GM19238 (cell line): ENCODE data around the gene NUP153.

Source experiments
- DNase-seq: peaks from one replicate; pipeline ENCODE4 v3.0.0; 2011; ENCODE audit warnings: low spot score; ENCODE audit not compliant: insufficient read length

The NUP153 gene

GRCh38 chr6:17663226-17663625 lies 43.5 kb downstream of the NUP153 start:
- DNase-seq: no peak

GRCh38 chr6:17662585-17662984 lies 44.1 kb downstream of the NUP153 start:
- DNase-seq: no peak

GRCh38 chr6:17656644-17657043 lies 50.1 kb downstream of the NUP153 start:
- no peak for DNase-seq

- DNase-seq: no peak
Measured at GRCh38 chr6:17656092-17656491, 50.6 kb downstream of the NUP153 start.

- no peak for DNase-seq
Measured at GRCh38 chr6:17653198-17653882, 53.4 kb downstream of the NUP153 start.

GRCh38 chr6:17650656-17651309 lies 55.9 kb downstream of the NUP153 start:
- no peak for DNase-seq

GRCh38 chr6:17648745-17649144 lies 58.0 kb downstream of the NUP153 start:
- DNase-seq: no peak

- no peak for DNase-seq
Measured at GRCh38 chr6:17640477-17640917, 66.2 kb downstream of the NUP153 start.

GRCh38 chr6:17638212-17638715 lies 68.5 kb downstream of the NUP153 start:
- DNase-seq: no peak

GRCh38 chr6:17635568-17635967 lies 71.2 kb downstream of the NUP153 start:
- no peak for DNase-seq

GRCh38 chr6:17633465-17634188 lies 73.1 kb downstream of the NUP153 start:
- no peak for DNase-seq

- DNase-seq: no peak
Measured at GRCh38 chr6:17632934-17633333, 73.8 kb downstream of the NUP153 start.

GRCh38 chr6:17630511-17631073 lies 76.1 kb downstream of the NUP153 start:
- DNase-seq: no peak

- no peak for DNase-seq
Measured at GRCh38 chr6:17629824-17630510, 76.8 kb downstream of the NUP153 start.

GRCh38 chr6:17628873-17629272 lies 77.9 kb downstream of the NUP153 start:
- no peak for DNase-seq

GRCh38 chr6:17624396-17624795 lies 82.3 kb downstream of the NUP153 start:
- DNase-seq: no peak

GRCh38 chr6:17622144-17622543 lies 84.6 kb downstream of the NUP153 start:
- DNase-seq: no peak

GRCh38 chr6:17621003-17621402 lies 85.7 kb downstream of the NUP153 start:
- no peak for DNase-seq

GRCh38 chr6:17615794-17616193 lies 90.9 kb downstream of the NUP153 start:
- no peak for DNase-seq

- DNase-seq: no peak
Measured at GRCh38 chr6:17612048-17612447, 94.7 kb downstream of the NUP153 start.

- no peak for DNase-seq
Measured at GRCh38 chr6:17610835-17611234, 95.9 kb downstream of the NUP153 start.
